Adrenal gland (tissue), 5 donors: ENCODE results near the gene BPIFB6.

ENCODE experiments used
- POLR2A ChIP-seq, 2 donors: fragments of 450-650 bp; IDR thresholded peaks; one replicate each; pipeline ENCODE4 v1.6.1; 2017; ENCODE audit warnings: antibody characterized with exemption in 2 of 2, mild to moderate bottlenecking in 2 of 2, moderate library complexity in 1 of 2
- TF ChIP-seq, protein P1 (sequence below), 6 experiments: fragments of 450-650 bp in 4 of 6; fragments of 200-600 bp in 2 of 6; sonication (generic) in 1 of 6; IDR thresholded peaks; 1 replicate in 5 of 6; 2 replicates in 1 of 6; pipeline versions ENCODE4 v1.5.1 to v1.8.0; 2016 to 2021; ENCODE audit warnings: antibody characterized with exemption in 6 of 6, mild to moderate bottlenecking in 2 of 6, moderate library complexity in 1 of 6
- donor health status: DM: no; HTN: no; CAD: no.

DNA sequence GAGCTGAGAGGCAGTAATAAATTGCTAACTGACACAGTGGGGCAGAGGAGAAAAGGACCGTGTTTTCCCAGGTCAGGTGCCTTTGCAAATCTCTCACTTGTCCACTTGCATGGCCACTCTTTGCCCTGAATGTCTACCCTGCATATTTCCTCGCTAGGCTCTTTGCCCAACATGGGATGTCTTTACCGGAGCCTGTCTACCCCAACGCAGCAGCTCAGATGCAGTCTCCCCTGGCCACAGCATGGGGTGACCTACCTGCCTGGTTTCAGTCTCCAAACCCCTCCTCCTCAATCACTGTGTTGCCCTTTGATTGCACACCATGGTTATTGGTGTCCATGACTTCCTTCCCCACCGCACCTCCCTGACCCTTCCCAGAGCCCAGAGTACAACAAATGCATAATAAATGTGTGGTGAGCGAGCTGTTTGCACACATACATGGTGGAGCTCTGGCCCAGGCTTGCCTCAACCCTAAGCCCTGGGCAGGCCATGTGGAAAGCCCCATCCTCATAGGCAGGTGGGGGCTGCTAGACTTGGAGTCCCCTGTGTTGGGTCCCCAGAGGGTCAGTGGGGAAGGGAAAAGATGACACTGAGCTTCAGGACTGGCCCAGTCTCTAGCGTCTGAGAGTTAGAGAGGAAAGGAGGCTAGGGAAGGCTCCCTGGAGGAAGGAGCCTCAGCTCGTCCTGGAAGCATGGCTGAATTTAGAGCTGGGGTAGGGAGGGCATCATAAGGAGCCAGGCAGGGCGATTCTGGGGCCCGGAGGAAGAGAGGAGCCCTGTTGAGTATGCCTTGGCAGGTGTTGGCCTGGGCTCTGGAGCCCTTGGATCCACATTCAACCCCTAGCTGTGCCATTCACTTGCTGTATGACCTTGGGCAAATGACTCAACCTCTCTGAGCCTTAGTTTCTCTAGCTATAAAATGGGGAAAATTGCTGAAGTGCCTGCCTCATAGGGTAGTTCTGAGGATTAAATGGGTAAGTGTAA is 4.4 kb upstream of the BPIFB6 start:
- TF ChIP-seq, protein P1, sequence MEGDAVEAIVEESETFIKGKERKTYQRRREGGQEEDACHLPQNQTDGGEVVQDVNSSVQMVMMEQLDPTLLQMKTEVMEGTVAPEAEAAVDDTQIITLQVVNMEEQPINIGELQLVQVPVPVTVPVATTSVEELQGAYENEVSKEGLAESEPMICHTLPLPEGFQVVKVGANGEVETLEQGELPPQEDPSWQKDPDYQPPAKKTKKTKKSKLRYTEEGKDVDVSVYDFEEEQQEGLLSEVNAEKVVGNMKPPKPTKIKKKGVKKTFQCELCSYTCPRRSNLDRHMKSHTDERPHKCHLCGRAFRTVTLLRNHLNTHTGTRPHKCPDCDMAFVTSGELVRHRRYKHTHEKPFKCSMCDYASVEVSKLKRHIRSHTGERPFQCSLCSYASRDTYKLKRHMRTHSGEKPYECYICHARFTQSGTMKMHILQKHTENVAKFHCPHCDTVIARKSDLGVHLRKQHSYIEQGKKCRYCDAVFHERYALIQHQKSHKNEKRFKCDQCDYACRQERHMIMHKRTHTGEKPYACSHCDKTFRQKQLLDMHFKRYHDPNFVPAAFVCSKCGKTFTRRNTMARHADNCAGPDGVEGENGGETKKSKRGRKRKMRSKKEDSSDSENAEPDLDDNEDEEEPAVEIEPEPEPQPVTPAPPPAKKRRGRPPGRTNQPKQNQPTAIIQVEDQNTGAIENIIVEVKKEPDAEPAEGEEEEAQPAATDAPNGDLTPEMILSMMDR (IDR thresholded peaks at IDR 0.05) = no peak
- TF ChIP-seq POLR2A (IDR thresholded peaks at IDR 0.05) = no peak
